SU-DHL-6 (cell line): ENCODE results near the gene PADI2.

Experiments used
- EZH2phosphoT487 ChIP-seq: fragments of 200-600 bp; sonication (generic), shearing (Covaris generic); conservative IDR thresholded peaks from 2 replicates; pipeline ENCODE4 v1.6.1; 2018; ENCODE audit warnings: mild to moderate bottlenecking, antibody characterized with exemption, low read length, moderate library complexity, mixed read lengths
- TF ChIP-seq, protein P1 (sequence below): fragments of 200-600 bp; sonication (generic); IDR thresholded peaks from one replicate; pipeline ENCODE4 v1.5.1; 2017; ENCODE audit warnings: antibody characterized with exemption, mild to moderate bottlenecking, low read length, moderate library complexity; ENCODE audit not compliant: insufficient read depth, poor library complexity, severe bottlenecking

DNA sequence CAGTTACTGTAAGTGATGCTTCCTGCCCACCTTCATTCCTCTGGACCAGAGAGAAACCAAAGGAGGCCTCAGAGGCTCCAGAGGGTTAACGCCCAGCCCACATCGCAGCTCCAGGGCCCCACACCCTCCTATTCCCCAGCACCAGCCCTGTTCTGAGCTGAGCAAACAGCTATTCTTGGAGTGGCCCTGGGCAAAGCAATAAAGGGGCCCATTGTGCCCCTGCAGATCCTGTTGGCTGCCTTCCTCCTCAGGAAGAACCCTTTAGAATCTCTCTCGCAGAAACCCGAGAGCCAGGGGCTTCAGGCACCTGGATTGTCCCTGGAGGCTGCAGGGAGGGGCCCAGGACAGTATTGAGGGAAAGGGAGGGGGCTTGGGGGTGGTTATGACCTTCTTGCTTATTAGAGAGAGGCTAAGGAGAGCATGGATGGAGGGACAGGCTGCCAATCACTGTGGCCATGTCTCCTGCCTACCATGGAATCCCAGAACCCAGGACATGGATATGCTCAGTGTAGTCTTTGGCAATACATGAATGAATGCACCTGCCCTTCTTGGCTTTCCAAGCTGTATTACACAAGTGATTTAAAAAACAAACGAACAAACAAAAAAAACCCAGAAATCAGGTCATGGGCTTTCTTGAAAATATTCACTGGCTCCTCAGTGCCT is 9.2 kb downstream of the PADI2 start:
- TF ChIP-seq, protein P1, sequence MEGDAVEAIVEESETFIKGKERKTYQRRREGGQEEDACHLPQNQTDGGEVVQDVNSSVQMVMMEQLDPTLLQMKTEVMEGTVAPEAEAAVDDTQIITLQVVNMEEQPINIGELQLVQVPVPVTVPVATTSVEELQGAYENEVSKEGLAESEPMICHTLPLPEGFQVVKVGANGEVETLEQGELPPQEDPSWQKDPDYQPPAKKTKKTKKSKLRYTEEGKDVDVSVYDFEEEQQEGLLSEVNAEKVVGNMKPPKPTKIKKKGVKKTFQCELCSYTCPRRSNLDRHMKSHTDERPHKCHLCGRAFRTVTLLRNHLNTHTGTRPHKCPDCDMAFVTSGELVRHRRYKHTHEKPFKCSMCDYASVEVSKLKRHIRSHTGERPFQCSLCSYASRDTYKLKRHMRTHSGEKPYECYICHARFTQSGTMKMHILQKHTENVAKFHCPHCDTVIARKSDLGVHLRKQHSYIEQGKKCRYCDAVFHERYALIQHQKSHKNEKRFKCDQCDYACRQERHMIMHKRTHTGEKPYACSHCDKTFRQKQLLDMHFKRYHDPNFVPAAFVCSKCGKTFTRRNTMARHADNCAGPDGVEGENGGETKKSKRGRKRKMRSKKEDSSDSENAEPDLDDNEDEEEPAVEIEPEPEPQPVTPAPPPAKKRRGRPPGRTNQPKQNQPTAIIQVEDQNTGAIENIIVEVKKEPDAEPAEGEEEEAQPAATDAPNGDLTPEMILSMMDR = no peak
- no peak for TF ChIP-seq EZH2phosphoT487
